ENCODE measurements around the gene TM2D3. TPM values are rescaled to one million over a fixed set of nuclear protein-coding genes. Genes with fewer than 3 reads are reported as not detected.
"Not testable (repeated sequence)": the region's sequence is repeated elsewhere in the genome, so short reads cannot be mapped to it uniquely, and the experiment has no call there.

TM2D3 gene
- total and polyA plus RNA-seq, 4 donors: 40.2 to 68.1 (median 44.6) TPM

DNA sequence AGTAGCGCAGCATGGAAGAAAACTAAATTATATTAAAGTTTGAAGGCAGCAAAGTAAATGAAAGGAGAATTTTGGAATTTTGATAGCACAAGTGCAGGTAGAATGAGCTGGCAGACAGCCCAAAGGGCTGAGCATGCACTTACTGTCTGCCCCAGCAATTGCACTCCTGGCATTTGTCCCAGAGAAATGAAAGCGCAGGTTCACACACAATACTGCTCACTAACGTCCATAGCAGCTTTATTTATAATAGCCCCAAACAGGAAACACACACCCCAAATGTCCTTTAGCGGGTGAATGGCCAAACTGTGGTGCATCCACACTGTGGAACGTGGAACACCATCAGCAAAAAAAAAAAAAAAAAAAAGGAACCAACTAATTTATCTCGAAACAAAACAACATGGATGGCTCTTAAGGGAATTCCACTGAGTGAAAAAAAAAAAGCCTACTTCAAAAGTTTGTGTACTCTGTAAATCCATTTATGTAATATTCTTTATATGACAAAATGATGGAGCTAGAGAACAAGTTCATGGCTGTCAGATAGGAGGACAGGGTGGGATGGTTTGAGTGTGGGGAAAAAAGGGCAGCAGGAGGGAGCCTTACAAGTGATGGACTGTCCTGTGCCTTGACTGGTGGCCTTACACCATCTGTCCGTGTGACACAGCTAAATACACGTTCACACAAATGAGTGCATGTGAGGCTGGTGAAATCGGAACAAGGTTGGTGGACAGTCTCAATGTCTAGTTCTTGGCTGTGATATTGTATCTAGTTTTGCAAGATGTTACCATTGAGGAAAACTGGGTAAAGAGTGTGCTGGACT lies 6.0 kb upstream of the TM2D3 start:
- ATAC-seq (ENCODE audit: insufficient read depth, low FRiP score) (no peak), DNase-seq (peak; percentile 49 to 84 (median 58))
- H3K4me1 ChIP-seq (ENCODE audit: control insufficient read depth in 5 of 5, insufficient read depth in 5 of 5, low read length in 5 of 5): peaks cover 0 to 8% (median 2%) of the 10 kb centered on the region in 5 donors
- H3K4me3 ChIP-seq: no peak overlapping the region
- no peak overlapping the region for H3K9ac ChIP-seq (ENCODE audit: insufficient read depth in 1 of 2, low read length in 2 of 2)
- TF ChIP-seq, protein P1, sequence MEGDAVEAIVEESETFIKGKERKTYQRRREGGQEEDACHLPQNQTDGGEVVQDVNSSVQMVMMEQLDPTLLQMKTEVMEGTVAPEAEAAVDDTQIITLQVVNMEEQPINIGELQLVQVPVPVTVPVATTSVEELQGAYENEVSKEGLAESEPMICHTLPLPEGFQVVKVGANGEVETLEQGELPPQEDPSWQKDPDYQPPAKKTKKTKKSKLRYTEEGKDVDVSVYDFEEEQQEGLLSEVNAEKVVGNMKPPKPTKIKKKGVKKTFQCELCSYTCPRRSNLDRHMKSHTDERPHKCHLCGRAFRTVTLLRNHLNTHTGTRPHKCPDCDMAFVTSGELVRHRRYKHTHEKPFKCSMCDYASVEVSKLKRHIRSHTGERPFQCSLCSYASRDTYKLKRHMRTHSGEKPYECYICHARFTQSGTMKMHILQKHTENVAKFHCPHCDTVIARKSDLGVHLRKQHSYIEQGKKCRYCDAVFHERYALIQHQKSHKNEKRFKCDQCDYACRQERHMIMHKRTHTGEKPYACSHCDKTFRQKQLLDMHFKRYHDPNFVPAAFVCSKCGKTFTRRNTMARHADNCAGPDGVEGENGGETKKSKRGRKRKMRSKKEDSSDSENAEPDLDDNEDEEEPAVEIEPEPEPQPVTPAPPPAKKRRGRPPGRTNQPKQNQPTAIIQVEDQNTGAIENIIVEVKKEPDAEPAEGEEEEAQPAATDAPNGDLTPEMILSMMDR (IDR thresholded peaks at IDR 0.05; ENCODE audit: control extremely low read depth, extremely low read depth): no peak
- peaks cover 0 to 2% (median 0%) of the 10 kb centered on the region in 4 donors for H3K9me3 ChIP-seq (ENCODE audit: control insufficient read depth in 4 of 4, insufficient read depth in 3 of 4, low read length in 3 of 4)
- H3K27ac ChIP-seq (ENCODE audit: low read depth in 1 of 2, low read length in 1 of 2): peak overlapping the region in 1 of 2 donors; percentile 79
- H3K36me3 ChIP-seq (ENCODE audit: control insufficient read depth in 4 of 4, insufficient read depth in 4 of 4, low read length in 4 of 4): peaks cover 3 to 20% (median 11%) of the 10 kb centered on the region in 4 donors
- 39% methylated on average over 9 of the region's 9 CpGs for WGBS, 2 donors
- H3K27me3 ChIP-seq (ENCODE audit: control insufficient read depth in 3 of 3, insufficient read depth in 3 of 3, low read length in 2 of 3): no peaks in the 10 kb centered on the region

DNA sequence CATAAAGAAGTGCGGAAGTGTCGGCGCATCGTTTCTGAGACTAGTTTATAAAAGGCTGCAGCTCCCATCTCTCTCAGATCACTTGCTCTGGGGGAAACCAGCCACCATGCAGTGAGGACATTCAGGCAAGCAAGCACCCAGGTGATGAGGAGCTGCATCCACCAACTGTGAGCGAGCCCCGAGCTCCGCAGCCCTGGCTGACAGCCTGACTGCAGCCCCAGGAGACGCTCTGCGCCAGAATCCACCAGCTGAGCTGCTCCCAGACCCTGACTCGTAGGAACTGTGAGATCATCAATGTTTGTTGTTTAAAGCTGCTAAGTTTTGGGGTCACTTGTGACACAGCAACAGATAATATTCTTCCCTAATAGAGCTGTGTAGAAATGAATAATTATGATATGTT lies 5.0 kb upstream of the TM2D3 start:
- no peak overlapping the region for H3K27ac ChIP-seq (ENCODE audit: low read depth in 1 of 2, low read length in 1 of 2)
- WGBS, 2 donors: 93% methylated on average over 10 of the region's 10 CpGs
- TF ChIP-seq, protein P1 (IDR thresholded peaks at IDR 0.05; ENCODE audit: control extremely low read depth, extremely low read depth): no peak
- peaks cover 0 to 2% (median 0%) of the 10 kb centered on the region in 4 donors for H3K9me3 ChIP-seq (ENCODE audit: control insufficient read depth in 4 of 4, insufficient read depth in 3 of 4, low read length in 3 of 4)
- H3K27me3 ChIP-seq (ENCODE audit: control insufficient read depth in 3 of 3, insufficient read depth in 3 of 3, low read length in 2 of 3): no peaks in the 10 kb centered on the region
- peaks cover 3 to 20% (median 11%) of the 10 kb centered on the region in 4 donors for H3K36me3 ChIP-seq (ENCODE audit: control insufficient read depth in 4 of 4, insufficient read depth in 4 of 4, low read length in 4 of 4)
- H3K4me3 ChIP-seq: no peak overlapping the region
- ATAC-seq (ENCODE audit: insufficient read depth, low FRiP score): no peak
- peaks cover 0 to 11% (median 6%) of the 10 kb centered on the region in 5 donors for H3K4me1 ChIP-seq (ENCODE audit: control insufficient read depth in 5 of 5, insufficient read depth in 5 of 5, low read length in 5 of 5)
- DNase-seq: no peak
- no peak overlapping the region for H3K9ac ChIP-seq (ENCODE audit: insufficient read depth in 1 of 2, low read length in 2 of 2)

DNA sequence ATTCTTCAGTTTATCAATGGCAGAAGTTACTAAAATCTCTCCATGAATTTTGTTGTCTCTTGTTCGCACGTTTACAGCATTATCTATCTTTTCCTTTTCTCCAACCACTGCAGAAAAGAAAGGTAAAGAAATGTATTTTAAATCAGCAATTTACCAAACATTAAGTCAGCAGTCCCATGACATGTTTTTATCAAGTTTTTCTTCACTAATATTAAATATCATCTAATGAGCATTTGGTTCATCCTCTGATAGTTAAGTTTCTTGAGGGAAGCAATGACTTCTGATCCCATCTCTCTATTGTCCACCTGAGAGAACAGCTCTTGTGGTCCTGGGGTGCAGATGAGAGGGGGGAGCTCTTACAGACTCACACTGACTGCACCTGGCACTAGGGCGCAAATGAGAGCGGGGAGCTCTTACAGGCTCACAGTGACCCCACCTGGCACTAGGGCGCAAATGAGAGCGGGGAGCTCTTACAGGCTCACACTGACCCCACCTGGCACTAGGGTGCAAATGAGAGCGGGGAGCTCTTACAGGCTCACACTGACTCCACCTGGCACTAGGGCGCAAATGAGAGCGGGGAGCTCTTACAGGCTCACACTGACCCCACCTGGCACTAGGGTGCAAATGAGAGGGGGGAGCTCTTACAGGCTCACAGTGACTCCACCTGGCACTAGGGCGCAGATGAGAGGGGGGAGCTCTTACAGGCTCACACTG lies 2.6 kb upstream of the TM2D3 start:
- ATAC-seq (ENCODE audit: insufficient read depth, low FRiP score); H3K9me3 ChIP-seq (ENCODE audit: control insufficient read depth in 4 of 4, insufficient read depth in 3 of 4, low read length in 3 of 4); H3K9ac ChIP-seq (ENCODE audit: insufficient read depth in 1 of 2, low read length in 2 of 2); H3K27ac ChIP-seq (ENCODE audit: low read depth in 1 of 2, low read length in 1 of 2); H3K4me3 ChIP-seq; DNase-seq; H3K27me3 ChIP-seq (ENCODE audit: control insufficient read depth in 3 of 3, insufficient read depth in 3 of 3, low read length in 2 of 3): not testable (repeated sequence)
- H3K4me1 ChIP-seq (ENCODE audit: control insufficient read depth in 5 of 5, insufficient read depth in 5 of 5, low read length in 5 of 5): peaks cover 7 to 23% (median 11%) of the 10 kb centered on the region in 5 donors
- WGBS, 2 donors: 91 to 94% methylated on average over 9 to 10 of the region's 10 CpGs
- H3K36me3 ChIP-seq (ENCODE audit: control insufficient read depth in 4 of 4, insufficient read depth in 4 of 4, low read length in 4 of 4): peaks cover 0 to 18% (median 6%) of the 10 kb centered on the region in 4 donors

DNA sequence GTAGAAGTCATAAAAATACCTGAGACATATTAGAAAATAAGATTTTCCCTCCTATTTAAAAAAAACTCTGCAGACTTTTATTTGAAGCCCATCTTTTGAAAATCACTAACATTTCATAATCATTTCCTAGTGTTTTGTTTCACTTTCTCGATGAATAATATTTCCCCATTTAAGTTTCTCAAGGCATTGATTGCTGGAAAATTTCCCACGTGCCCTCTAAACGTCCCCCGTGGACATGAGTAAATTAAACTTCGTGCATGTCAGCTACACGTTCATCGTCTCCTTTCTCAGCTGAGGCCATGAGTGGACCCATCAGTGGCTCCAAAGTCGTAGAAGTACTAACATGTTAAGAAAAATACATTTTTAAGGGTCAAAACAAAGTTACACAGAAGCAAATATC lies 2.0 kb upstream of the TM2D3 start:
- Histone ChIP-seq H3K27ac (ENCODE audit: low read depth in 1 of 2, low read length in 1 of 2) (no peak overlapping the region), H3K4me1 (ENCODE audit: control insufficient read depth in 5 of 5, insufficient read depth in 5 of 5, low read length in 5 of 5) (peaks cover 7 to 23% (median 11%) of the 10 kb centered on the region in 5 donors), H3K9ac (ENCODE audit: insufficient read depth in 1 of 2, low read length in 2 of 2) (no peak overlapping the region), H3K9me3 (ENCODE audit: control insufficient read depth in 4 of 4, insufficient read depth in 3 of 4, low read length in 3 of 4) (peaks cover 0 to 2% (median 0%) of the 10 kb centered on the region in 4 donors), H3K36me3 (ENCODE audit: control insufficient read depth in 4 of 4, insufficient read depth in 4 of 4, low read length in 4 of 4) (peaks cover 3 to 18% (median 6%) of the 10 kb centered on the region in 4 donors), H3K27me3 (ENCODE audit: control insufficient read depth in 3 of 3, insufficient read depth in 3 of 3, low read length in 2 of 3) (no peaks in the 10 kb centered on the region), H3K4me3 (no peak overlapping the region)
- ATAC-seq (ENCODE audit: insufficient read depth, low FRiP score): no peak
- 57 to 71% methylated on average over 8 of the region's 8 CpGs for WGBS, 2 donors
- TF ChIP-seq, protein P1 (IDR thresholded peaks at IDR 0.05; ENCODE audit: control extremely low read depth, extremely low read depth): no peak
- DNase-seq: no peak

All from lung (tissue), 12 donors.